ENCODE data around the gene SCUBE2.
A peak's percentile ranks its signal among the peaks of the same experiment; 100 is the strongest.
"Not testable (repeated sequence)": the region's sequence is repeated elsewhere in the genome, so short reads cannot be mapped to it uniquely, and the experiment has no call there.

The SCUBE2 gene

DNA sequence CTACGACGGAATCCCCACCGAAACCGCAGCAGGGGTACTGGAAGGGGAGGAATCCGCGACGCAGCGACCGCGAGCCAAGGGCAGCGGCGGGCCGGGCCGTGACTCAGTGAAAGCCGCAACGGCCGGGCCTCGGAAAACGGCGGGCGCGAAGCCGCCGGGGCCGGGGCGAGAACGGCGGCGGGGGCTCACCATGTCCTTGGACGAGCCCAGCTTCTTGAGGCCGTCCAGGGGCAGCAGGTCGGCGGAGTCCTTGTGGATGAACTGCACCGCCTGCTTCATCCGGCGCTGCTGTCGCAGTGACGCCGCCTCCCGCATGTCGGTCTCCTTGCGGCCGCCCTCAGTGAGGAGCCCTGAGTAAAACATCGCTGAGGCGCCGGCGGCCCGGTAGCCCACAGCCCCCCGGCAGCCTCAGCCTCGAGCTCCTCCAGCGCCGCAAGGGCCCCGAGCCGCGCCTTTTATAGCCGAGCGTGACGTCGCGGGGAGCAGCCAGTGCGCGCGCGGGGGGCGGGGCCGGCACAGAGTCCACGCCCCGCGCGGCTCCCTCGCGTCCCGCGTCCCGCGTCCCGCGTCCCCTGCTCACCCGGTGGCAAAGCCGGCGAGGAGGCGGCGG is 87.7 kb downstream of the SCUBE2 start, which contains the start of gene NRIP3:
Gene NRIP3 (minus strand): TSS at position 429 of the 610 bp plus-strand sequence. CDS start 66 bp downstream, at position 363.
- DNase-seq, result no peak

DNA sequence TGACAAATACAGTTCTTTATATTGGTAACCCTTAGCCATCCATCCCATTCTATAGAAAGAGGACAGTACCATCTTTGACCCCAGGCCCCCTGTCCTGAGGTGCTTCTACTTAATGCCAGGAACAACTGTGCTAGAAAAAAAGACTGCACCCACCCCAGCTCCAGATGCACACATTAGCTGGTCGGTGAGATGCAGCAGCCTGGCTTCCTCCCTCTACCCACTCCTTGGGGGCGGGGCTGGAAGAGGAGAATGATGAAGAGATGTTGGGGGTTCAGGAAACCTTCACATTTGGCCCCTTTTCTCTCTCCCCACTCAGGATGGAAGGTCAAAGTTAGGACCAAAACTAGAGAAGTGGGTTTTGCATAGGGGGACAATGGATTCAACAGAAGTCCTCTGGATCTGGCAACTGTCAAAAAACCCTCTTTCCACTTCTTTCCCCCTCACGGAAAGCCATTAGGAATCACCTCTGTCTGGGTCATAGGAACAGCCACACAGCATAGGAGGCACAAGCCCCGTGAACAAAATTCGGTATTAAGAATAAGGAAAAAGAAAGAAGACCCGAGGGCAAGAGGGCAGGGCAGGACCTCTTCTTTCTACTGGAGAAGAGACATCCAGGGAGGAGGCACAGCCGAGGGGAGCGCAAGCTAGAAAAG is 88.4 kb downstream of the SCUBE2 start:
- DNase-seq, result no peak

DNA sequence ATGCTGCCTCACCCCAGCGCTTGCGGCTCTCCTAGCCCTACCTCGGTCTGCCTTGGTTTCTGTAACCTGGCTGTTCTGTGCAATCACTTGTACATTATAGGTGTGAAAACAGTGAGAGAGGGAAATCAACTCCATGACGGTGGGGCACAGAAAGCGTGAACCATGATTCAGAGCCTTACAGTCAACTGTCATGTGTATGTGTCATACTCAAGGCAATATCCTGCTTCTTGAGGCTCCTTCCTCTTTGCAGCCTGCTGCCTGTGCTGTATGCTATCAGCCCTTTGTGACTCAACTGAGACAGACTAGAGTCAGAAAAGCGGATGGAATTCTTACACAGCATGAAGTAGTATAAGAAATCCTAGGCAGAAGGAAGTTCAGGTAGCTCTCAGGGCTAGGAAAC is 89.7 kb downstream of the SCUBE2 start:
- peak; percentile 64 for DNase-seq

DNA sequence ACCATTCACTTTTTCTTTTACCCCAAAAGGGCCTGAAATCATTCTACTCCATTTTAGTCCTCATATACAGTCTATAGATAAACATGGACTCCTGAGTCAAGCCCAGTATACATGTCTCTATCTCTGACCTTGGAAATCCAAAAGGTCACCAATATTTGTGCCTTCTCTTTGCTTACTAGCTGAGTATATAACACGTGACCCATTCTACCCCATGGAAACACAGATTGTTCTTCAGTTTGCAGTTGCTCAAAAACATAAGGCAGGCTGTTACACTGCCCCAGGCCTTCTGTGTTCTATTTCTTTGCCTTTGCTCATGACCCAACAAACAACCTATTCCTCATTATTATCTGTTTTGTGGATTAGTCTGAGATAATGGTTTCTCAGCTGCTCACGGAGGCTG is 93.4 kb downstream of the SCUBE2 start:
- DNase-seq, result no peak

GRCh38 chr11:8997451-8997850 is 93.9 kb downstream of the SCUBE2 start:
- no peak for DNase-seq

DNA sequence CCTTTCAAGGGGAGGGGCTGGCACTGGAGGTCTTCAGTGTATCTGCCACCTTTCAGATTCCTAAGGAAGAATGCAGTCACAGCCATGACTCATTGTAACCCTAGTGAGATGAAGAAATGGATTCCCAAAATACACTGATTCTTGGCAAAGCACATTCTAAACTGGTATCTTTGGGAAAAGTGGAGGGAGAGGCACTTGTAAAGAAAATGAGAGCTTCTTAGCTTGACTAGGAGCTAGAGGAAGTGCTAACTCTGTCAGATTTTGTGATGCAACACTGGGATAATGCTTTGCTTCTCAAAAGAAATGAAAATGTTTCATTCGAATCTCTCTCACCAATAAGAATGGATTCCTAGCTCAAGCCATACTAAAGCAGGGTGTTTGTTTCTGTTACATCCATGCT is 101.9 kb downstream of the SCUBE2 start:
- peak; percentile 23 for DNase-seq

- peak; percentile 36 for DNase-seq
These were observed 102.8 kb downstream of the SCUBE2 start for GRCh38 chr11:8988329-8989234.

GRCh38 chr11:8987446-8987845 is 104.0 kb downstream of the SCUBE2 start:
- no peak for DNase-seq

GRCh38 chr11:8986772-8987171 is 104.6 kb downstream of the SCUBE2 start:
- not testable (repeated sequence) for DNase-seq

GRCh38 chr11:8985462-8985861 is 105.9 kb downstream of the SCUBE2 start:
- no peak for DNase-seq

DNA sequence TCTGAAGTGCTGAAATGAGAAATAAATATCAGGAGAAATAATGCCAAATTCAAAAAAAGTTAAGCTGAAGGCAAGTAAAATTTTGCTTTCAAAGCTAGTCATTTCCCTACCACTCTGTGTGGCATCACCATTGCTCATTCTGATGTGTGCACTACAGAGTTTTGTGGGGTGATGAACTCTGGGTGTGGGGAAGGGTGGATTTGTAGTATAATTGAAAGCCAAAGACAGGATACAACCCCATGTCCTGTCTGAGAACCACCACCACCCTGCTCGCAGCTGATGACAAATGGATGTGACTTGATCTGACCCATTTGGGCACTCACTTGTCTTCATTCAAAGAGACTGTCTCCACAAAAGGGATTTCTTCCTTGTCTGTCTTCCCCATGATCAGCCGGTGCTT is 107.8 kb downstream of the SCUBE2 start:
- DNase-seq, result no peak

- DNase-seq, result no peak
These were observed 110.9 kb downstream of the SCUBE2 start for GRCh38 chr11:8980485-8980884.

GRCh38 chr11:8979365-8979764 is 112.0 kb downstream of the SCUBE2 start:
- not testable (repeated sequence) for DNase-seq

DNA sequence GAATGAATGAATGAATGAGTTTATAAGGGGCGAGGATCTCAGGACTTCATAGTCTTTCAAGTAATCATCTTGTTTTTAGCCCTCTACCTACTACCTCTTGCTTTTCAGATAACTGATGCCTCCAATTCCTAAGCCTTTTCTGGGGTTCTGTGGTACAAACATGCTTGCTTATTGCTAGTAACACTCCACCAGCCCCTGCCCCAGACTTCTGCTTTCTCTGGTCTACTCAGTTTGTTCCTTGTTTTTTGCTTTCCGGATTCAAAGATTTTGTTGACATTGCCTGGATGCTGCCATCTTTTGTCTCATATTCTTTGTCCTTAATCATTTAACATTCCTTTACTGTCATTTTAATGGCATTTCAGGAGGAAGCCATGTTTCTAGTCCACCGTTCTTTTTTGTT is 118.3 kb downstream of the SCUBE2 start:
- no peak for DNase-seq

DNA sequence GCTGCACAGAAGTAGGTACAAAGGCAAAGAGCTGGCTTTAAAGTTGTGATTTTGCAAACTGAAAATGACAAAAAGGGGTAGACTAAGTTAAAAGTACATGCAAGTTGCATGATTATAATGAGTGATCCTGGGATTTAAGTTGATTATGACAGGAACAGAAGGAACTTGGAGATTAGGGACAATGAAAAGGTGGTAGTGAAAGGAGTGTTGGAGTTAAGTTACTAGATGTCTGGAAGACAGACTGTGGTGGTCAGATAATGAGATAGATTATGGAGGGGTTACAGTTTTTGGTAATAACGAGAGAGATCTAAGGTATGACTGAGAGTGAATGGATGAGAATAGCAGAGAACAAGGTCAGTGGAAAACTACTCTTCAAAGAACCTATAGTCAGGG is 119.5 kb downstream of the SCUBE2 start:
- no peak for DNase-seq

GRCh38 chr11:8971196-8971923 is 120.0 kb downstream of the SCUBE2 start:
- DNase-seq, result no peak

All from NCI-H226 (cell line).